NCI-H1694 treated with DMSO at 0.1 percent for 48 hours (cell line): ENCODE results near the gene ARHGEF28.

Source experiments
- DNase-seq: peaks from one replicate; lab custom pipeline; 2025; lab: John Stamatoyannopoulos, UW

The ARHGEF28 gene

DNA sequence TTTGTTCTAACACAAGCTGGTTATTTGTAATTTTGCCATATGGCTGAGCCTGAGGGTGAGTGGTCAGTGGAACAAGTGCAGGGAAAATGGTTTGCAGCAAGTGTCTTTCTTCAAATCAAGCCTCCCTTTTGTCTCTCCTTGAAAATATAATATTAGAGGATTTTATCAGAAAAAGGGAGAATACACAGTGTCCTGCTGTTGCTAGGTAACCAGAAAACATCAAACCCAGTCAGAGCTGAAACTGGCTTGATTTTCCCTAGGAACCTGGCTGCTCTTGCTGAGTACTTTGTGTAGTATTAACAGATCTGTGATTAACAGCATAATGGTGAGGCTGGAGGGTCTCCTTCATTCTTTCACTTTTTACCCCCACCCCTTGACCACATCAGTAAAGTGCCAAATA is 314.0 kb downstream of the ARHGEF28 start:
- DNase-seq = no peak

GRCh38 chr5:73940801-73941200 is 314.8 kb downstream of the ARHGEF28 start:
- no peak for DNase-seq

- DNase-seq = no peak
These were observed 316.8 kb downstream of the ARHGEF28 start for GRCh38 chr5:73942783-73943182.

GRCh38 chr5:73943397-73943796 is 317.4 kb downstream of the ARHGEF28 start:
- DNase-seq = no peak

GRCh38 chr5:73944581-73944980 is 318.6 kb downstream of the ARHGEF28 start:
- no peak for DNase-seq

DNA sequence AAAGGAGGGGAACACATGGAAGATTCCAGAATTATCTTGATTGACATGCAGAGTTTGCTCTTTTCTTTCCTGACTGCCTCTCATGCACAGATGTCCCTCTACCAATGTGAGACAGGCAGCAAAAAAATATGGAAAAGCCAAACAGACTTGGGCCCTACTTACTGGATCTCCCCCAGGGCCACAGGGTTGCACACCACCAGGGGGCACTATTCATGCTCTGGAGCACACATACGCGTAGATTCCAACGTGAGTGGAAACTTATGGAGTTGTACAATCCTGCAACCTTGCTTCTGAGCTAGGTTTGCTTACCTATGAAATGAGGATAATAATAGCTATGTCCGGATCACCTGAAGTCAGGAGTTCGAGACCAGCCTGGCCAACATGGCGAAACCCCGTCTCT is 319.5 kb downstream of the ARHGEF28 start:
- no peak for DNase-seq

DNA sequence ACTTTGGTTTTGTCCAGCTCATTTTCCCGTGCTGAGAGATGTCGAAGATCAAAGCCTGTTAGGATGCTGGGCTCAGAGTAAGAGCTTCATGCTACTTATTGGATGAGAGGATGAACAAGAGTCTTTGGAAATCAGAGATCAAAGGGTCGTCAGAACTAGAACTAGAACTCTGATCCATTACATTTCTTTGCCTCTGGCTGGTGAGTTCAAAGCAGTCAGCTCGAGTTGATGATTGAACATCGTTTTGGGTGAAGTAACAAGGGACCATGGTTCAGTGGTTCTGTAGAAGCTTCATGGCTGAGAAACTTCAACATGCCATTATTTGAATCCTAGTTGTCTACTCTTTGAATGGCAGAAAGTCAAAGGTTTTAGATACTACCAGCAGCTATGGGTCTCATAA is 320.3 kb downstream of the ARHGEF28 start:
- no peak for DNase-seq

GRCh38 chr5:73946919-73947602 is 321.1 kb downstream of the ARHGEF28 start:
- DNase-seq = peak; percentile 18

- DNase-seq = peak; percentile 96
These were observed 322.1 kb downstream of the ARHGEF28 start for GRCh38 chr5:73947906-73948640.

GRCh38 chr5:73948720-73949119 is 322.7 kb downstream of the ARHGEF28 start:
- DNase-seq = peak; percentile 53

GRCh38 chr5:73950441-73950873 is 324.5 kb downstream of the ARHGEF28 start:
- no peak for DNase-seq

DNA sequence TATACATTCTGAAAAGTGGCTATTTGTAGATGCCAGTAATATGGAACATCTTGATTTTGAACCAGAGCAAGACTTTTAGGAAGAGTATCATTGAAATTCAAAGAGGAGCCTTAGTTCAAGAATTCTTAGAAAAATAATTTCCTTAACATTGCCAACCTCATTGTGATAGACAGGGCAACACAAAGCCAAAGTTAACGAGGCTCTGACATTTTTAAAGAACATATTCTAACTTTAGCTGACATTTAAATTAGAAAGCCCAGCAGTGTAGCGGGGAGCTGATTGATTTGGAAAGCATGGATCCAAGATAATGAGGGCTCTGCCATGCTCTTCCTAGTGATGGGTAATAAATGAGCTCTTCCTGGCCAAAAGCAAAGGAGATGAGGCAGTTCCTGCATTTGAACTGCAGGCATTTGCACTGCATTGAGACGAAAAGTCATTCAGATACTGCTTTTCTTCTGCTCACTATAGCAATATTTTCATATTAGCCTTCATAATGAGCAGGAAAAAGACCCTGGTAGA is 325.0 kb downstream of the ARHGEF28 start:
- DNase-seq = no peak

- no peak for DNase-seq
These were observed 326.9 kb downstream of the ARHGEF28 start for GRCh38 chr5:73952872-73953271.

GRCh38 chr5:73954381-73954780 is 328.4 kb downstream of the ARHGEF28 start:
- peak; percentile 50 for DNase-seq

DNA sequence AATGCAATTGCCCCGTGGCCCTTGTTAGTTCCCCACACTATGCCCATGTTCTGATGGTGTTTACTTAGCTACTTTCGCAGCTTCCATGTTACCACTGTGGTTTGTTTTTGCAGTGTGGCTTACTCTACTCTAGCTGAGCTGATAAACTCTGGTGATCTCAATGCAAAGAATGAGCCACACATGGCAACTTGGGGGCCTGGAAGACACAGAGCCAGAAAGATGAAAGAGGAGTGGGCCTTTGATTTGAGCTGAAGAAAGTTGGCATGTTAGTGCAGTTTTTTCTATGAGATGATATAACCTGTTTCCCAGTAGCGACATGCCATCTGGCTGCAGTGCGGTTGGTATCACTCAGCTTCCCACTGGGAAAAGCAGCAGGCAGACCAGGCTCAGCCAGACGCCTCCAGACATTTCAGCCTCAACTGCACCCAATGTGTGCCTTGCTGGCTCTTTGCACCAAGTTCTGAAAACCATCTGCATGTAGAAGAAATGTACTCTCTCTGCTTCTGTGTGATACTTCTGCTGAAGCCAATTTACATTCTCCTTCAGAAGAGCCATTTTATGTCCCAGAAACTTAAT is 329.4 kb downstream of the ARHGEF28 start:
- DNase-seq = peak; percentile 87

- DNase-seq = peak; percentile 30
These were observed 331.5 kb downstream of the ARHGEF28 start for GRCh38 chr5:73957397-73958001.

DNA sequence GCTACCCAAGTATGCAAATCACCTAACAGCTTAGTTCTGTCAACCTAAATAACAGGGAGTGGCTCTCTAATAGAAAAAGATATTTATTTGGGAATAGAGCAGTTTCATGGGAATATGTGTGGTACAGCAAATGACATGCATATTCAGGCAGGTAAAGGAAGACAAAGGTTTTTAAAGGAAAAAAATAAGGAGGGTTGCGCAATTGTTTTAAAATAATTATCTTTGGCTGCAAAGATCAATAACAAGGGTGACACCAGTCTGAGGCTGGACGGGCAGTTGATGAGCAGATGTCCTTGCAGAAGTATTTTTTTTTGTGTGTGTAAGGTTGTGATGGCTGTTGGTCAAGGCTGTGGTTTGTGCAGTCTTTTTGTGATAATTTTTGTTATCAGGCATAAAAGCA is 332.0 kb downstream of the ARHGEF28 start:
- no peak for DNase-seq

DNA sequence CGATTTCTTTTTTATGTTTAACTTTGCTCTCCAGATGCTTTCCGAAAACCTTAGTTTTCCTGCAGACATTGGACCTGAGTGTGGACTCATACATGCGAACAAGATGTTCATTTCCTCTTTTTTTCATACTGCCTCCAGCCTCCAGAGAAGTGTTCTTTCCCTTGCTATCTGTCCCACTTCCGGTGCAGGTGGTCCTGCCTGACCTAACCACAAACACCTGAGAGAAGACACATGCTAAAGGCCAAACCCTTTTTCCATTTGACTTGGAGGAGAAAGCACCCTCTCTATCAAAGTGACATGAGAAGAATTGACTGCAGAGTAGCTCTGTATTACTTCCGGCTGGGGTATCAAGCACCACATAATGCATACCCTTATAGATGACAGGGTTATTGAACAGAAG is 334.0 kb downstream of the ARHGEF28 start:
- DNase-seq = no peak

- no peak for DNase-seq
These were observed 334.4 kb downstream of the ARHGEF28 start for GRCh38 chr5:73960426-73960825.

DNA sequence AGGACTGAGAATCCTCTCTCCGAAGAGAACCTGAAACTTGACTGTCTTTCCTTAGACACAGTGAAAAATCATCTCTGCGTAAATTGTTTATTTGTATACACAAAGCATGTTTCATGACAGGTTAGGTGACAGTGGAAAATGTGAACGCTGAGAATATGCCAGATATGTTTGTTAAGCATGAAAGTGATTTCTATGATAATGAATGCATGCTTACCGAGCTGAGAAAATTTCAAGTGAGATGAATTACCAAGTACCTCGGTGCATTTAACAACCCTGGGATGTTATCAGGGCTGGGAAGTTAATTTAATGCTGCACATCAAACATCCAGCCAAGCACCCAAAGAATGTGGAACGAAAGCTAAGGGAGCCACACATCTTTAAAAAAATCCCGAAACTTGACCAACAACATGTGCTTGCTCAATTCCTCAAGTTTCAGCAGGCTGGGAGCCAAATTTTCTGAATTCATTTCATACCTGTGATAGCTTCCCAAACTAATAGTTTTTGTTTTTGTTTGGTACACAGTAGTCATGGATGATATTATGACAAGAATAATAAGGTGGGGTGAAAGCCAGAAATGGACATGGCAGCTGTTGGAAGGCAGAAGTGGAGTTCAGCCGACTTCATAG is 336.9 kb downstream of the ARHGEF28 start:
- DNase-seq = no peak

GRCh38 chr5:73964352-73964865 is 338.4 kb downstream of the ARHGEF28 start:
- DNase-seq = no peak

DNA sequence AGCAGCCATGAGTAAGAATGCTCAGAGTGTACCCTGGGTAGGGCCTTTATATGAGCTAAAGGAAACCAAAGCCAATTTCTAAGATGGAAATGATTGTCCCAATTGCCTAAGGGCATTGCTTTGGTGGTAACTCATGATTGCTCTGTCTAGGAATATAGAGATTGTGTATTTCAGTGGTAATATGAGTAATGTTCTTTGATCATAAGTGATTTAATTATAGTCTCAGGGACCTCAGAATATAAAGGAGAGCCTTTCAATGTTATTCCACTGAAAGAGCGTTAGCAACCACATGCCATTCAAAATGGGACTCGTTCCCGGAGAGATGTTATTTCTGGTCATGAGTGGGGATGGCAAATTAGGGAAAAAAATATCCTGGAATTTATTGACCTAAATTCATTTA is 340.5 kb downstream of the ARHGEF28 start:
- DNase-seq = no peak
